Muscle of arm (tissue), 12 donors: ENCODE results near the gene OPCML. TPM values are rescaled to one million over a fixed set of nuclear protein-coding genes. Genes with fewer than 3 reads are reported as not detected.

ENCODE experiments used
- DNase-seq: peaks from one replicate; pipeline ENCODE4 v3.0.0-alpha.2; 2013
- polyA plus RNA-seq, 12 donors: library from polyadenylated mRNA; unstranded; fragments of 120-200 nt; gene quantifications; one replicate each; pipeline ENCODE4 v1.2.1, GENCODE V29; 2013; ENCODE audit not compliant: insufficient read length in 12 of 12

Gene OPCML
- polyA plus RNA-seq, 12 donors: 1.1 to 3.0 (median 1.8) TPM; not detected in 1

- DNase-seq: no peak
Observed at GRCh38 chr11:132853886-132854285, 678.4 kb downstream of the OPCML start.

DNA sequence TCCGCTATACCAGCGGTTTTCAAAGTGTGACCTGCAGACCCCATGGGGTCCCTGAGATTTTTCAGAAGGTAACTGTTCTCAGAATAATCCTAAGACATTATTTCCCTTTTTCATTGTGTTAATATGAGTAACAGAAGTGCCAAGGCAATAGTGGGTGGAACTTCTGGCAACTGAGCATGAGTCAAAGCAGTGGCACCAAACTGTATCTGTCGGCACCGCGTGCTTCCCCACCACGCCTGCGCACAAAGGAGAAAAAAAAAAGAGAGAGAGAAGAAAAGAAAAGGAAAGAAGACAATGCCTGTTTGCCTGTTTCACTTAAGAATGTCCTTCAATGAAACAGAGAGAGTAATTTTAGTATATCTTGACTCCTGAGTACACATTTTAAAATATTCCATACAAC, 679.9 kb downstream of the OPCML start:
- no peak for DNase-seq

DNA sequence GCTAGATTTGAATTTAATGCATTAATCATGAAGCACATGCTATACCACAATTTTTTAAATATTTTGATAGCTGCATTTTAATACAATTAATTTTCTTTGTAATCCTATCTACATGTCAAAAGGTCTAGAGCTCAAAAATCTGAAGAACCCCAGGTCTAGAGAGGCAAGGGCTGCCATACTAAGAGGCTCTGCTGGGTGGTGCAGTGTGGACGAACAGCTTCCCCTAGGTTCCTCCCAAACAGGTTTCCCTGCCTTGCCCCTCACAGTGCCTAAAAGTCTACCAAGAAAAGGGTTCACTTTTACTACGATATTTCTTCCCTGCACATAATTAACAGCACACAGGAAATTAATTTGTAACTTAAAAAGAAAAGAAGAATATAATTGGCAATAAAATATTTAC, 681.1 kb downstream of the OPCML start:
- DNase-seq: no peak

GRCh38 chr11:132850266-132850665, 682.0 kb downstream of the OPCML start:
- DNase-seq: no peak

DNA sequence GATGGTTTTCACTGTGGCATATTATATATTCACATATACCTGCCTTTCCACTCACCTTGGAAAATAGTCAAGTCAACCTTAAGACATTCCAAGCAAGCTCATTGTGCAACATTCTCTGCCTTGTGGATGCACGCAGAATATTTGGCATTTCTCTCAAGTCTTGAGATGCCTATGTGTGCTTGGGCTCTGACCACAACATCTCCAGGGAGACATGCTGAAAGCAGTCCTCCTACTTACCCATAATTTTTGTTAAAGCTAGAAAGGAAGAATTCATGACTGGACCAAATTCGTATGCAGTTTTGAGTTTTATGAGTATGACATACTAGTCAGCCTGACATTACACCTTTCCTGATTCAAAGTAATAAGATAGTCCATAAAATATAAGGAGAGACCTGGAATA, 684.0 kb downstream of the OPCML start:
- no peak for DNase-seq

DNA sequence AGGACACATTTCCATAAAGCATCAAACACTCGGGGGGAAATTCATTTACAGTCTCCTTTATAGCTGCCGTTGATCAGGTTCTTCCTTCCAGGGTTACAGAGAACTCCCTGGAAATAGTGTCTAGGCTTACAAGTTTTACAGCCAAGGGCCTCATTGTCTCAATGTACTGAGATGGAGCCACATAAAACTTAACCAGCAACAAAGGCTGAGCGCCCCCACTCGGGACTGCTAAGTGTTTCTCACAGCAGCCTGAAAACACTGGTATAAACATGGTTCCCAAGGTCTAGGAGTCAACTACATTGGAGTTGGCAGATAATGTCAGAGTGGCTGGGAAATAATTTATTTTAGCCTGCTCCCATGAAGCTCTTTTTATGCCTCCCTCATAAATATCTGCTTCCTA, 686.2 kb downstream of the OPCML start:
- no peak for DNase-seq

DNA sequence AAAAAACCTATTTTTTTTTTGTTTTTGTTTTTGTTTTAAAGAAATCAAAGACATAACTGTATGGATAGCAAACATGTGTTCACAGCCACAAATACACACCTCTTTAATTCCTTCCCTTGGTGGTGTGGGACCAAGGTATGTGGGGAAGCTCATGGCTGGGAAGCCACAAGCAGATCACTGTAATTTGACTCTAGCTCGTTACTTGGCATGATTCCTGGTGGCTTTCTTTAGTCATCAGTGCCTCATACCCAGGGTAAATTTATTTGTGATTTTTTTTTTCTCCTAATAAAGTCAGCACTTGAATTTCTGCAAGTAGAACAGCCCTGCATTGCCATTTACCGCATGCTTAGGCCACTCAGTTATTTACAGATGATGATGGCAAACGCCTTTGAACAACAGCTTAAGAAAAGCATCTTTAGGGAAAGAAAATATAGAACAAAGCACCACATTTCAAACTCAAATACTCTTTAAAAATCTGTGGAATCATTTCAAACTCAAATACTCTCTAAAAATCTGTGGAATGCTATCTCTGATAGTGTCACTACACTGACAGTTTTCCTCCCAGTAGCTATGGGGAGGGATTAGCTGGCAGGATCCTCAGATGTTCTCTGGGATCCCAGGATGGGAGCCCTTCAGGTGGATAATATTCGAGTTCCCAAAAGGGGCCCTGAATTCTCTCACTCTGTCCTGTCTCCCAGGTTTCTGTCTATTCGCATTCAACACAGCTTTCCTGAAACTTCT, 687.2 kb downstream of the OPCML start:
- DNase-seq: no peak

GRCh38 chr11:132840660-132841059, 691.6 kb downstream of the OPCML start:
- no peak for DNase-seq

- no peak for DNase-seq
Observed at GRCh38 chr11:132840191-132840590, 692.1 kb downstream of the OPCML start.

DNA sequence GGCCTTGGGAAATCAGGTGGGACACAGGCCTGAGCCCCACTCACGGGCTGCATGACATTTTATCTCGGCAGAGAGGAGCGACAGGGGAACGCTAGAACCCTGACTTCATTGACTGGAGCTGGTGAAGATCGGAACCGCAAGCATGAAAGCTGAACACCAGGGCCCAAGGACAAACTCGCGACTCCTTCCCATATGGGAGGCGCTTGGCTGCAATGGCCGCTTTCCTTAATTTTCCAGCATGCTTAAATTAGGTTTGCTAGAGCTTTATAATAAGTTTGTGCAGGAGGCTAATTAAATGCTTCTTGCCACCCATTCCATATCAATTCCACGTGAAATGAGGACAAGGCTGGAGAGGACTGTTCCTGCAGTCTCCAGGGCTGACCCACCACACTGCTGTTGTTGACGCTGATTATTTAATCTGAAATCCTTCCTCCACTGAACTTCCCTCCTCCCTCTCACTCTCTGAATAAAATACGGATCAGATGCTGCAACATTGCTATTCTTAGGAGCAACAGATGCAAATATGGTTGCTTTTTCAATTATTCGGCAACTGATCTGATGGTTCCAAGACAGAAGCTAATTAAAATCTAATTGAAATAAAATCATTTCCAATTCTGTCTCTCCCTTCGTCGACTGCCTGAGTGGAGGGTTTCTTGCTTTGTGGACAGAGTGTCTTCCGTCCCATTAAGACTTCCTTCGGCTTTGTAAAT, 692.9 kb downstream of the OPCML start:
- no peak for DNase-seq

DNA sequence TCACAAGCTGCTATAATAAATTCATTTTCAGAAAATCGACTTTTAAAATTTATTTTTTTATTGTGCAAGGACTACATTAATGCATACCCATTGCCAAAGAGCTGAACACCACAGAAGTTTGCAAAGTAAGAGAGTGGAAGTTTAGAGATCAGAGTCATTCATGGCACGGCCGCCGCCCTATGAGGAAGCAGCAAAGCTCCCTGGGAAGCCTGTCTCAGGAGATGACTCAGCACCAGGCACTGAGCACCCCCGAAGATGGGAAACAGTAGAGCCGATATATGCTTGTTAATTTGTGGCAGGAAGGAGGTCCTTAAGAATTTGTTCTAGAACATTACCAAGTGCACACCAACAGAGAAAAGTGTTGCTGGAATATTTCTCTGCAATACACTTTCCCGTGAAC, 693.7 kb downstream of the OPCML start:
- DNase-seq: no peak

DNA sequence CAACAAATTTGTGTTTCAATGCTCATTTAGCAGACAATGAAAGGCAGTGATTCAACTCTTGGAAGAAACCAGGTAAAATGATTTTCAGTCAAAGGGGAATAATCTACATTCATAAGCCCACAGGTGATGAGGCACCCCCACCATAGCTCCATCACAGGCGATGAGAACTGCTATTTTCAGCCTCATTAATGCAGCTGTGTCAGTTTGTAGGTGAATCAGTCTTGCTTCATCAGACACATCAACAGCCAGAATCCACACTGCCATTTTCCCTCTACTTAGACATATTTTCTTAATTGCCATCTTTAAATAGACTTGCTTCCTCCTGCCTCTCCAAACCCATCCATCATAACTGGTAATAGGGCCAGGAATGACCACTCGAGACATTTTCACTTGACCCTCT, 701.0 kb downstream of the OPCML start:
- no peak for DNase-seq

GRCh38 chr11:132824642-132825041, 707.7 kb downstream of the OPCML start:
- no peak for DNase-seq

GRCh38 chr11:132822276-132822675, 710.0 kb downstream of the OPCML start:
- DNase-seq: no peak

DNA sequence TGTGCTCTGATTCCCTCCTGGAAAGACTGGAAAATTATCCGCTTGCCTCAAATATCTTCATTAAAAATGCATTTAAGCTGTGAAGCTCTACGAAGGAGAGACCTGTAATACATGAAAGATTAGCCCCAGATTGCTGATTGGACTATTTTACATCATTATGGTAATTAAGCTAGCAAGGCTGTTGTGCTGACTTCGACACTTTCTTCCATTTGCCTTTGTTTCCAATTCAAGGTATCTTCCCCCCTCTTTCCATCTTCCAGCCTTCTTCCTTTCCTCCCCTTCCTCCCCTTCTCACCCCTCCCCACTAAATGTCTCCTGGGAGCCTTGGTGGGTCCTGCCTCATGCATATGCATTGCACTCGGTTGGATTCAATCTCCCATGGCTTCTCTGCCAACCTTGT, 710.8 kb downstream of the OPCML start:
- DNase-seq: no peak

GRCh38 chr11:132821014-132821413, 711.3 kb downstream of the OPCML start:
- no peak for DNase-seq

- DNase-seq: no peak
Observed at GRCh38 chr11:132818951-132819350, 713.4 kb downstream of the OPCML start.

DNA sequence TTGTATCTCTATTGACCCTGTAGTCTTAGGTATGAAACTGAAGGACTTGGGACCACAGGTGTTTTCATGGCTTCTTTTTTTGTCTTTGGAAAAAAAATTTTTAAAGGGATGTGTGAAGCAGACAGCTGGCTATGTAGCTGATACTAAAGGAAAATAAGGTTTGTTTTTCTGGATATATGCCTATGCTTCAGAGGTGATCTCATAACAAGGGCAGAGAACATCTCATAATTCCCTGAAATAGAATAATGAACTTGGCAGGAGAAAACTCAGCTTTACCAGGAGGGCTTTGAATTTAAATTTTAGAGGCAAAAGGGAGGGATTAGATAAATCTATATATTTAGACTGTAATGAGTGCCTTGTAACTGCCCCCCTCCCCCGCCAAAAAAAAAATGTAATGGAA, 714.9 kb downstream of the OPCML start:
- no peak for DNase-seq

DNA sequence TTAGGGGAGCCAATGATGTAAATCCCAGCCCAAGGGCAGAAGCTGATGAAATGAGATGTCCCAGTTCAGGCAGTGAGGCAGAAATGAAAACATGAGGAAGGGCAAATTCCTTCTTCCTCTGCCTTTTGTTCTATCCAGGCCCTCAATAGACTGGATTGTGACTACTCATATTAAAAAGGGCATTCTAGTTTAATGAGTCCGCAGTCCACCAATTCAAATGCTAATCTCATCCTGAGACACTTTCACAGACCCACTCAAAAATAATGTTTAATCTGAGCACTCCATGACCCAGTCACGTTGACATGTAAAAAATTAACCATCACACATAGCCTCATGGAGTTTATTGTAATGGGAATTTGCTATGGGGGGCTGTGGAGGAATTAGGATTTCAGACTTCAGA, 717.9 kb downstream of the OPCML start:
- no peak for DNase-seq

GRCh38 chr11:132811649-132812048, 720.7 kb downstream of the OPCML start:
- no peak for DNase-seq

DNA sequence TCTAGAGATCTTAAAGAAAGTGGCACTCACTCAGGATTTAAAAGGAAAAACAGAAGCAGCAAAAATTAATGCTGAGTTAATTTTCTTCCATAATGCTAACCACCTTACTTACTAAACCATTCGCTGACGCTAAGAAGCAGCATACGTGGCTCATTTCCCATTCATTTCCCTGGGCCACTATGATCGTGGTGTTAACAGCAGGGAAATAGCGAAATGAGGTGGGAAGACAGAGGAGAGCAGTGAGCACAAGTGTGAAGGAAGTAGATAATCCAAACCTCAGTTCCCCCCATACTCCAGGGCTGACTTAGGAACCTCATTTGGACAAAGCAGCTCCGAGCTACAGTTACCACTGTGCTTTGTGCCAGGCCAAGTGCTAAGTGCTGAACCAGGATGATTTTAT, 723.2 kb downstream of the OPCML start:
- DNase-seq: no peak

GRCh38 chr11:132804258-132804657, 728.0 kb downstream of the OPCML start:
- no peak for DNase-seq

GRCh38 chr11:132803436-132803835, 728.9 kb downstream of the OPCML start:
- DNase-seq: no peak

GRCh38 chr11:132802947-132803346, 729.4 kb downstream of the OPCML start:
- DNase-seq: no peak
